Erythroblast (primary cell): Measurements from ENCODE around the gene TCERG1L.

Experiments used
- DNase-seq, 2 experiments: peaks; one replicate each; lab custom pipeline; 2025; lab: John Stamatoyannopoulos, UW
- GATA1 ChIP-seq: IDR thresholded peaks from 2 replicates; pipeline ENCODE4 v1.6.1; 2011; ENCODE audit warnings: low read depth, mild to moderate bottlenecking, control low read depth, low read length, moderate library complexity
- POLR2A ChIP-seq: IDR thresholded peaks from 2 replicates; pipeline ENCODE4 v1.6.1; 2011; ENCODE audit warnings: mild to moderate bottlenecking, low read length

The TCERG1L gene

GRCh38 chr10:131131726-131132591 is 179.6 kb downstream of the TCERG1L start:
- no peak for DNase-seq
- TF ChIP-seq POLR2A (no peak), GATA1 (no peak)

GRCh38 chr10:131130025-131130424 is 181.5 kb downstream of the TCERG1L start:
- no peak for DNase-seq
- no peak for TF ChIP-seq GATA1

GRCh38 chr10:131129544-131129943 is 182.0 kb downstream of the TCERG1L start:
- DNase-seq, result no peak
- no peak for TF ChIP-seq GATA1
- TF ChIP-seq POLR2A, result no peak

GRCh38 chr10:131128731-131129130 is 182.8 kb downstream of the TCERG1L start:
- DNase-seq, result no peak
- no peak for TF ChIP-seq POLR2A
- TF ChIP-seq GATA1, result no peak

- TF ChIP-seq POLR2A (no peak), GATA1 (no peak)
- no peak for DNase-seq
Observed at GRCh38 chr10:131127610-131128009, 183.9 kb downstream of the TCERG1L start.

GRCh38 chr10:131127138-131127589 is 184.4 kb downstream of the TCERG1L start:
- no peak for DNase-seq
- TF ChIP-seq GATA1 (no peak), POLR2A (no peak)

GRCh38 chr10:131126321-131127137 is 185.0 kb downstream of the TCERG1L start:
- no peak for TF ChIP-seq GATA1
- TF ChIP-seq POLR2A, result no peak
- no peak for DNase-seq

GRCh38 chr10:131125511-131126225 is 185.9 kb downstream of the TCERG1L start:
- no peak for DNase-seq
- TF ChIP-seq POLR2A, result no peak
- no peak for TF ChIP-seq GATA1

GRCh38 chr10:131124945-131125344 is 186.6 kb downstream of the TCERG1L start:
- no peak for DNase-seq
- TF ChIP-seq POLR2A (no peak), GATA1 (no peak)

GRCh38 chr10:131123496-131123895 is 188.0 kb downstream of the TCERG1L start:
- TF ChIP-seq GATA1 (no peak), POLR2A (no peak)
- DNase-seq, result no peak

GRCh38 chr10:131121511-131122035 is 189.9 kb downstream of the TCERG1L start:
- no peak for TF ChIP-seq POLR2A
- no peak for TF ChIP-seq GATA1
- DNase-seq, result no peak

GRCh38 chr10:131119626-131120355 is 191.7 kb downstream of the TCERG1L start:
- DNase-seq, result no peak
- no peak for TF ChIP-seq GATA1
- no peak for TF ChIP-seq POLR2A
